NCI-H748 treated with DMSO at 0.1 percent for 48 hours (cell line): ENCODE results near the gene TRIM41.

Experiments
- DNase-seq: peaks from one replicate; lab custom pipeline; 2025; lab: John Stamatoyannopoulos, UW

The TRIM41 gene

GRCh38 chr5:181233088-181233800 is 10.2 kb downstream of the TRIM41 start:
- DNase-seq, result no peak

DNA sequence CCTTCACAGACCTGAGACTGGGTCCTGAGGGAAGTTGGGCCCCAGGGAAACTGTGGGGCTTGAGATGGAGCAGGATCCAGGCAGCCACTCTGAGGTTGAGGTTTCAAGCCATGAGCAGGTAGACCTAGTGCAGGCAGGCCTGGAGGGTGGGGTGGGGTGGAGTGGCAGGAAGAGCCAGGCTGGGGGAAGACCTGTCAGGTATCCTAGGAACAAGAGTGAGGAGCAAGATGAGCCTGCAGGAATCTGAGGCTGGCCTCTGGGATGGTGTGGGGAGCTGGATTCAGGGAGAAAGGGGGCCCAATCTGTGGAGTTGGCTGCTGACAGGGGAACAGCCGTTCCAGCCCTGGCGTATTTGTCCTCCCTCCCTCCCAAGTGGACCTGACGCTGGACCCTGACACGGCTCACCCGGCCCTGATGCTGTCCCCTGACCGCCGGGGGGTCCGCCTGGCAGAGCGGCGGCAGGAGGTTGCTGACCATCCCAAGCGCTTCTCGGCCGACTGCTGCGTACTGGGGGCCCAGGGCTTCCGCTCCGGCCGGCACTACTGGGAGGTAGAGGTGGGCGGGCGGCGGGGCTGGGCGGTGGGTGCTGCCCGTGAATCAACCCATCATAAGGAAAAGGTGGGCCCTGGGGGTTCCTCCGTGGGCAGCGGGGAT is 10.8 kb downstream of the TRIM41 start:
- DNase-seq, result no peak

GRCh38 chr5:181234455-181235306 is 11.6 kb downstream of the TRIM41 start:
- DNase-seq, result no peak

DNA sequence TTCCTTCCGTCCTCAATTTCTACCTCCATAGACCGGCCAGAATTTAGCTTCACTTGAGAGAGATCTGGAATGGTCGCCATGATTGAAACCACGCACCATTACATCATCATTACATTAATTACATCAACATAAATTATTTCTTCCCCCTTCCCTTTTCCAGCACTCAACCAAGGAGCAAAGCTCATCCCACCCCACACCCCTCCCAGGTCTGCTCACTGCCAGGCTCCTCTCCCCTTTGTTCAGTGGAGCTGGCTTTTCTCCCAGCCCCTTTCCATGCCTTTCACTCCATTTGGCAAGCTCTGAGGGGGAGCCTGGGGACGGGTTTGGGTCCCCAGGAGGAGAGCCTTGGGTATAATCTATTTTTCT is 12.2 kb downstream of the TRIM41 start:
- DNase-seq, result no peak

DNA sequence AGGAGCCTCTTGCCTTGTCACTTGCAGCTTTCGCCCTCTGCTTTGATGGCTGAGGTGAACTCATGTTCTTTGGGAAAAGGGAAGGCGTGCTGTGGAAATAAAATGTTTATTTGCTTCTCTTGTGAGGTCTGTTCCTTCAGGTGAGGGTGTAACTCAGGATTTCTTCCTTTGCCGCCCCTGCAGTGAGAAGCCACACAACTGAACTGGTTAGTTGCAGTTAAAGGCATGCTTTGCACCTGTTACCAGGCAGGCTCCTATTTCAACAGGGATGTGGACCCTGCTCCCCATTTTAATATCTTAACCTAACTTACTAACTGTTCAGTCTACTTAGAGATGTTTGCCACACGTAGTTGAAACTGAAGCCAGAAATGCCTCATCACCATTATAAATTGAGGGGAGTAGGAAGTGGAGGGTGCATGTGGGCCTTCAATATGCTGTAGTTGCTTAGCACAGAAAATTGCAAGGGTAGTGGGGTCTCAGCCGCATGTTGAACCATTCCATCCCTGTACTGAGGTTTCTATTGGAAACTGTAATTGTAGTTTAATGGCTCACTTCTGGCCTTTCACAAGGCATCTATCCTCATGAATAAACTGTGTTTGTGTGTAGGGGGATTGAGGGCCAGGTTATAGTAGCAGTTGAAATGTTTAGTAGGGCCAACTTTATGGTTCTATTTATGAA is 12.7 kb downstream of the TRIM41 start:
- DNase-seq, result no peak

DNA sequence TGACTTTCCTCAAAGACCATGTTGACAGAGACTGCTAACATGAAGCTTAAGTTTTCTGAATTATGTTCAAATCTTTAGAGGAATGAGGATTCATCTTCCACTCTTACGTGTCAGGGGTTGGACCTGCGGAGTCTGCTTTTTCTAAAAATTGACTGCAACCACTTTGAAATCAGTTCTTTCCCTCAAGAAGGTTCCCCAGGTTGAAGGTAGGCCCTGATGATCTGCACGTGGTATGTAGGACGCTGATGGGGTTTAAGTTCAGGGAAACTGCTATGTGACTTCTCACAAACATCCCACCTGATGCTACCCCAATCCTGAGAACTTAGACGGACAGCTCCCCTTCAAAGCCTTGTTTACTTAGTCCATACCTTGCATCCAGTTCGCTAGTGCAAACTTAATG is 13.4 kb downstream of the TRIM41 start:
- DNase-seq, result no peak

DNA sequence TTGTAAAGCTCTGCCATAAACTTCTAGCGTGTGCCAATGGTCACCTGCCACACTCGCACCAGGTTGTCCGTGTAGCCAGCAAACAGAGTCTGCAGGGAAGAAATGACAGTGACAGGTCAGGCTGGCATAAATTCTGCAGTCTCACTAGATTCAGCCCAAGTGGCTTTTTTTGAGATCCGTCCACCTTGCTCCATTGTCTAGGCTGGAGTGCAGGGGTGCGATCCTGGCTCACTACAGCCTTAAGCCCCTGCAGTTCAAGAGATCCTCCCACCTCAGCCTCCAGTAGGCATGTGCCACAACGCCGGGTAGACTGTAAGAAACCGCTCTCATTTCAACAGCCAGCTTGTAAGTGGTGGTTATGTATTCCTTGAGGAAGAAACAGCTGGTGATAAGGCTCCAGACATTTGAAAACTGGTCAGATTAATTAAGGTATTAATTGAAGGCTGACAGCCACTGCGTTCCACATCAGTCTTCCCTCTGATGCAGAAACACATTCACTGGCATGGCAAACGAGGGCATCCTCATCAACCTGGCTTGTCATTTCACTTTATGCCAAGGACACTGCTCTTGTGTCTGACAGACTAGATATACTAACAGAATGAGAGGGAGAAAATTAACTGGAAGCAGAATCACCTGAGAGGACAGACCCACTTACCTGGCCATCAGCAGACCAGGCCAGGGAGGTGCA is 14.0 kb downstream of the TRIM41 start:
- no peak for DNase-seq

DNA sequence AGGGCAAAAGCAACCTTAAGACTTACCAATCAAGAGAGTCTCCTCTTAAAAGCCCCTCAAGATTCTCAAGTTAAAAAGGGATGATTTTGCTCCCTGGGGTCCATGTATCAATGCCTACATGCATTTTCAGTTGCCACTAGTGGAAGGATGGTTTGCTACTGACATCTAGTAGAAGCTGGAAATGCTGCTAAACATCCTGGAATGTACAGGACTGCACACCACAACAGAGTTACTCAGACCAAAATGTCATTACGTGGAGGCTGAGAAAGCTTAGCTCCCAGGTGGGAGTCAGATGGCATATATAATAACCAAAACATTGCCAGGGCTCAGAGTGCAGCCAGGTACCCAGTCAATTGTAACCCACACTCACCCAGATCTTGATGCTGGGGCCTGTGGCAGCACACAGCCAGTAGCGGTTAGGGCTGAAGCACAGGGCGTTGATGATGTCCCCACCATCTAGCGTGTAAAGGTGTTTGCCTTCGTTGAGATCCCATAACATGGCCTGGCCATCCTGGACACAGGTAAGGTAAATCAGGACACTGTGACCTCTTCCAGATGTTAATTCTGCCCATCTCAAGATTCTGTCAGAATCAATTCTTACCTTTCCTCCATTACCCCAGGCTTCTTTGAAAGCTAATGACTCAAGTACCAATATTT is 14.8 kb downstream of the TRIM41 start:
- no peak for DNase-seq

- no peak for DNase-seq
These were observed 16.1 kb downstream of the TRIM41 start for GRCh38 chr5:181239062-181239663.

GRCh38 chr5:181241393-181241975 is 18.4 kb downstream of the TRIM41 start:
- no peak for DNase-seq

DNA sequence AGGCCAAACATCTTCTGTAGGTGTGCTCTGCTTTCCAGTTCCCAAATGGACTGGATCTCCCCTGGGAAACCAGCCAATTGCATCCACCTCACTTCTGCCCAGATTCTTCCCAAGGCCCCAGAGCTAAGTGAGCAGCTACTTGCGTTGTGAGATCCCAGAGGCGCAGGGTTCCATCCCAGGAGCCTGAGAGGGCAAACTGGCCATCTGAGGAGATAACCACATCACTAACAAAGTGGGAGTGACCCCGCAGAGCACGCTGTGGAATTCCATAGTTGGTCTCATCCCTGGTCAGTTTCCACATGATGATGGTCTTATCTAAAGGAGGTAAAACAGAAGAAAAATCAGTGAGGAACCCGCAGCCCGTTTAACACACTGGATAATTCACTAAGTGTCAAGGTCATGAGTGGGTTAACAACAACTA is 19.0 kb downstream of the TRIM41 start:
- DNase-seq, result no peak

DNA sequence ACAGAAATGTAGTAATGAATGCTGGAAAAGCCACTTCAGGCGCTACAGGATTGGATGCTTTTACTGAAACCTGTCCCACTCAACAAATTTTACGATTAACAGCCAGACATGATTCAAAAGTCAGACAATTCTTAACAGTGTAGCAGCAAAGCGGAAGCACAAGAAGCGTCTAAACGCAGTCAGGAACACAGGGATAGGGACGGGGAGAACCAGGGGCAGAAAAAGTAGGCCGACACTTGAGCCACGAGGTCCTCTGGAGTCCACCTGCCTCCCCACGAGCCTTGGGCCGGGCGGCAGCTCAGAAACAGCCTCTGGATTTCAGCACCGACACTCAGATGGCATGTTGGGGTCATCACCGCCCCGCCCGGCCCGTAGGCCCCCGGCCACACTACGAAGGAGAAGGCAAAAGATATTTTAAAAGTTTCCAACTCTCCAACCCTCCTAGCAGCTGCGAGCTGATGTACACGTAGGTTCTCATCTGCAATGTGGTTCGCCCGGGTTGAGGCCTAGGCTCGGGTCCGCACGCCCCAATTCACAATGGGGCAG is 20.0 kb downstream of the TRIM41 start:
- DNase-seq, result no peak

DNA sequence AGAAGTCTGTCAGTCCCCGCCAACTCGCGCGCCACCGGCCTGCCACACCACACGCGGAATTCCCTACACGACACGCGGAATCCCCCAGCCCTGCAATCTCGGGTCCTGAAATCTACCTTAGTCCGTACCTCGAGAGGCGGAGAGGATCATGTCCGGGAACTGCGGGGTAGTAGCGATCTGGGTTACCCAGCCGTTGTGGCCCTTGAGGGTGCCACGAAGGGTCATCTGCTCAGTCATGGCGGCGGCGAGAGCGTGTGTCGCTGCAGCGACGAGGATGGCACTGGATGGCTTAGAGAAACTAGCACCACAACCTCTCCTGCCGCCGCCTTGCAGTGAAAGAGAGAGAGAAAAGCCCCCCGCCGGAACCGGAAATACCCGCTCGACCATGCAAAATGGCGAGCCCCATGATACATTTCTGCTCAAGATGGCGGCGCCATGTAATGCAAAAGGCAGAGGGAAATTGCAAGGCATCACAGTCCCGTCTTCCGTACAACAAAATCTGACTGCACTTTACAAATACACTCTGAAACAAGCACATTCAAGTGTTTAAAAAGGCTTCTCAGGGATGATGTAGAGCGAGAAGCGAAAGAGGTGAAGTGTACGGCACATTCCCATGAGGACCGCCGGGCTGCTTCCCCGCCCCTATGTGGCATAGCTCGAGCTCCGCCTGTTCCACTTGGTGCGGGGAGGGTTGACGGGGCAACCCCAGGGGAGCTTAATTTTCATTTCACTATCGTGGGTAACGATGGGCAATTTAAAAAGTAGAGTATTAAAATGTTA is 20.7 kb downstream of the TRIM41 start, which contains the start of gene RACK1:
Gene RACK1 (minus strand): TSS at position 343 of the 780 bp plus-strand sequence. CDS start 106 bp downstream, at position 237.
- DNase-seq, result no peak

- no peak for DNase-seq
These were observed 22.6 kb downstream of the TRIM41 start for GRCh38 chr5:181245427-181246275.

DNA sequence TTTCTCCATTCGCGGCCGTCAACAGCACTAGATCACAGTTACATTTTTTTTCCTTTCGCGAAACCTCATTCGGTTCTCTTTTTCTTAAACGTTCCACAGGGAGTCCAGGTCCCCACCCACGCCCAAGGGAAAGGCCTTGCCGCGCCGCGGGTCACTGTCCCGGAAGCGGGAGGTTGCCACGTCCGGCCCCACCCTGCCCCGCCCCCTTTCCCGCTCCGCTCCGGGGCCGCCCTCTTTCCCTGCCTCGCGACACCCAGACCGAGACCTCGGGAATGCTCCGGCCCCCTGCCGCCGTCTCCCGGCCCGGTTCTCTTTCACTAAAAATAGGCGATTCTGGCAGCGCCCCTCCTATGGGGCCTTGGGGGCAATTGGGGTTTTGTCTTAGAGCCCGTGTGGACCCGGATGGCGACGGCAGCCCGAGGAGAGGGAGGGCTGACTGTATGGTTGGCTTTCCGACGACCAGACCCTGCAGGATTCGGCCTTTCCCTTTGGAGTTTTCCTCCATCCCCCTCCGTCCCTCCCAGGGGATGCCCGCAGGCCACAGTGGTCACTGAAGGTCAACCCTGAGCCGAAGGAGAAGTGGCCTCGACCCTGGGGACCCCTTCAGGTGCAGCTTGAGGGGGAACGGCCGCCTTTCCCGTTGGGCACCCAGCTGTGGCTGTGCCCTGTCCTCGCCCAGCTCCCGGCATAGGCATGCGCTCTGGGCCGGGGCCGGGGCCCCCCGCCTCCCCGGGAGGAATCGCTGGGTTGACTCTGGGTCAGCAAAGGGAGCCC is 23.4 kb downstream of the TRIM41 start:
- no peak for DNase-seq

DNA sequence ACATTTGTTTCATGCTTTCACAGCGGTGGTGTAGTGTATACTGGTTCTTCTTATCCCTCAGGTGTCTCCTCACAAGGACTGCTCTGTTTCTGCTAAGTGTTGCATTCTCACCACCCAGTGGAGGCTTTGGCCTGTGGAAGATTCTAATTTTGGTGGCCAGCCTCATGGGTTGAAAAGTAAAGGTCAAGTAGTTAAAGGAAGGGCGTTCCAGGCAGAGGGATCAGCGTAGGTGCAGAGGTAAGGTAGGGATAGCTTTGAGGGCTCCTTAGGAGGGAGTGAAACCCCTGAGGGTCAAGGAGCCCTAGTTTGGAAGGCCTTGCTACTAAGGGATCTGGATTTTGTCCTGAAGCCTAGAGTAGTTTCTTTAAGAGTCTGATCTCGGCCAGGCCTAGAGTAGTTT is 25.2 kb downstream of the TRIM41 start:
- DNase-seq, result no peak

DNA sequence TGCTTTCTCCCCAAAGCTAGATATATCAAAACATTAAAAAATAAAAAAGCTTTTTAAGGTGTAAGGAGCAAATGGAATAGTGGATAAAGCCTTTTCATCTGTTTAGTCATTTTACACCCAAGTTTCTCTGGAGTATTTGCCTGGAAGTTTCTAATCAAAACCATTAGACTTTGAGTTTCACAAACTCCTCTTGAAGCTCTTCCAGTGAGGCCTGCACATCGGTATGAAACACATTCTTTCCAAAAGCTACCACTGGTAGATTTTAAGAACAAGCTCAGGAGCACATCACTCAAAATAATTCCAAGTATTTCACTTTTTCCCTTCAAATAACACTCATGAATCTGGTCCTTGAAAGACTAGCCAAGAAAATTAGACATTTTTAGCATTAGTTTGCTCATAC is 32.2 kb downstream of the TRIM41 start:
- no peak for DNase-seq
